Astrocyte (in vitro differentiated cells and primary cell): Measurements from ENCODE around the gene FAM161B. TPM values are rescaled to one million over a fixed set of nuclear protein-coding genes. Genes with fewer than 3 reads are reported as not detected.

ENCODE experiments used
- DNase-seq: peaks from one replicate; pipeline ENCODE4 v3.0.0-alpha.2; 2010; ENCODE audit warnings: low read depth
- FAIRE-seq: peaks from 2 replicates; lab custom pipeline; 2011; peaks lifted over from hg19 to GRCh38; lab: Jason Lieb, UNC
- H2AFZ ChIP-seq: 2 replicates; pipeline ENCODE4 v1.6.0; 2012; ENCODE audit warnings: low read depth, low read length, inconsistent platforms
- H3K27ac ChIP-seq: 2 replicates; pipeline ENCODE4 v1.5.1; 2011; ENCODE audit warnings: low read depth, low read length, inconsistent platforms
- H3K27me3 ChIP-seq: 2 replicates; pipeline ENCODE4 v1.6.0; 2011; ENCODE audit warnings: low read length, inconsistent platforms; ENCODE audit not compliant: insufficient read depth
- H3K36me3 ChIP-seq: 2 replicates; pipeline ENCODE4 v1.5.1; 2011; ENCODE audit warnings: low read length, inconsistent platforms; ENCODE audit not compliant: insufficient read depth
- H3K4me1 ChIP-seq: 2 replicates; pipeline ENCODE4 v1.5.1; 2011; ENCODE audit warnings: low read length, inconsistent platforms; ENCODE audit not compliant: insufficient read depth
- H3K4me2 ChIP-seq: 2 replicates; pipeline ENCODE4 v1.6.0; 2012; ENCODE audit warnings: low read length, inconsistent platforms
- H3K4me3 ChIP-seq: 2 replicates; pipeline ENCODE4 v1.5.1; 2011; ENCODE audit warnings: low read depth, mild to moderate bottlenecking, low read length, inconsistent platforms; ENCODE audit not compliant: insufficient read depth
- H3K79me2 ChIP-seq: 2 replicates; pipeline ENCODE4 v1.6.0; 2012; ENCODE audit warnings: mild to moderate bottlenecking, low read length, inconsistent platforms; ENCODE audit not compliant: insufficient read depth
- H3K9ac ChIP-seq: 2 replicates; pipeline ENCODE4 v1.6.0; 2012; ENCODE audit warnings: mild to moderate bottlenecking, low read length, inconsistent platforms
- H3K9me3 ChIP-seq: 2 replicates; pipeline ENCODE4 v1.5.1; 2012; ENCODE audit warnings: low read depth, mild to moderate bottlenecking, low read length, inconsistent platforms; ENCODE audit not compliant: insufficient read depth
- H4K20me1 ChIP-seq: 2 replicates; pipeline ENCODE4 v1.6.0; 2012; ENCODE audit warnings: low read length, inconsistent platforms; ENCODE audit not compliant: insufficient read depth
- H3K27ac Mint-ChIP-seq: one replicate; pipeline ENCODE4 v1.8.0; 2021; ENCODE audit warnings: mild to moderate bottlenecking, mixed read lengths; ENCODE audit not compliant: unreplicated experiment
- H3K27me3 Mint-ChIP-seq: one replicate; pipeline ENCODE4 v1.8.0; 2021; ENCODE audit warnings: low read depth, mixed read lengths; ENCODE audit not compliant: unreplicated experiment
- H3K36me3 Mint-ChIP-seq: one replicate; pipeline ENCODE4 v1.8.0; 2021; ENCODE audit warnings: low read depth, mixed read lengths; ENCODE audit not compliant: unreplicated experiment
- H3K4me1 Mint-ChIP-seq: one replicate; pipeline ENCODE4 v1.8.0; 2021; ENCODE audit warnings: low read depth, mixed read lengths; ENCODE audit not compliant: unreplicated experiment
- H3K4me3 Mint-ChIP-seq: one replicate; pipeline ENCODE4 v1.8.0; 2021; ENCODE audit warnings: mild to moderate bottlenecking, moderate library complexity, mixed read lengths; ENCODE audit not compliant: unreplicated experiment
- H3K9me3 Mint-ChIP-seq: one replicate; pipeline ENCODE4 v1.8.0; 2021; ENCODE audit warnings: mild to moderate bottlenecking, mixed read lengths; ENCODE audit not compliant: unreplicated experiment
- EZH2 ChIP-seq: IDR thresholded peaks from 2 replicates; pipeline ENCODE4 v1.6.1; 2012; ENCODE audit warnings: mild to moderate bottlenecking, low read length, inconsistent platforms; ENCODE audit not compliant: insufficient read depth
- total RNA-seq: library from RNA; stranded (reverse); gene quantifications from 2 replicates; pipeline ENCODE4 v1.2.1, GENCODE V29; 2021
- TF ChIP-seq, protein P1 (sequence below): IDR thresholded peaks from 2 replicates; pipeline ENCODE4 v1.5.1; 2011; ENCODE audit warnings: low read depth, mild to moderate bottlenecking, inconsistent platforms, low read length, moderate library complexity; ENCODE audit not compliant: insufficient read depth

The FAM161B gene
- total RNA-seq, 1 donor from 2014 or later, result 2.6 TPM

DNA sequence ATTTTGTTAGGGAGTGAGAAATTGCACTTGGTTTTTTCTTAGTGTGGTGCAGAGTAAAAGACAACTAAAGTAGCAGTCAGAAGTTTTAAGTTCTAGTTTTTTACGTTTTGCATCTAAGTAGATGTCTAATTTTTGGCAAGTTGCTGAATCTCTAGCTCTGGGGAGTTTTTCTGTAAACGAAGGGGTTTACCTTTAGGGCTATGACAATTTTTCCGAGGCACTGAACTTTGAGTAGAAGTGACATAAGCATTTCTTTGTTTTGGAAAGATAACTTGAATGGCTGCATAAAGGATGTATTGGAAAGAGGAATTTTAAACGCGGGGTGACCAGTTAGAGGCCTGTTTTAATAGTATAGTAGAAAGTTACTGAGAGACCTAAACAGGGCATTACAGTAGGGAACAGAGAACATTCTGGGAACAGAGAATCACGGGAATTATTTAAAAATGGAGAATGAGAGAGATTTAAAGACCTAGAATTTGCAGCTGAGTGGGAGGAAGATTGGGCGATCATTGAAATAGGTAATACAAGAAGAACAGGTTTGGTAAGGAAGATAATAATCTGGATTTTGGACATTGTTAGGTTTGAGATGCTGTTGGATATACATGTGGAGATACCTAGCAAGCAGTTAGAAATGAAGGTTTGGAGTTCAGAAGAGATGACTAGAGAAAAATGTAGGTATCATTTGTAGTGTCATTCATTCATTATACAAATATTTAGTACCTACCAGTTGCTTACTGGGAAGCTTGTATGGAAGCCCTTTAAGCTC is 62.0 kb downstream of the FAM161B start:
- TF ChIP-seq, protein P1, sequence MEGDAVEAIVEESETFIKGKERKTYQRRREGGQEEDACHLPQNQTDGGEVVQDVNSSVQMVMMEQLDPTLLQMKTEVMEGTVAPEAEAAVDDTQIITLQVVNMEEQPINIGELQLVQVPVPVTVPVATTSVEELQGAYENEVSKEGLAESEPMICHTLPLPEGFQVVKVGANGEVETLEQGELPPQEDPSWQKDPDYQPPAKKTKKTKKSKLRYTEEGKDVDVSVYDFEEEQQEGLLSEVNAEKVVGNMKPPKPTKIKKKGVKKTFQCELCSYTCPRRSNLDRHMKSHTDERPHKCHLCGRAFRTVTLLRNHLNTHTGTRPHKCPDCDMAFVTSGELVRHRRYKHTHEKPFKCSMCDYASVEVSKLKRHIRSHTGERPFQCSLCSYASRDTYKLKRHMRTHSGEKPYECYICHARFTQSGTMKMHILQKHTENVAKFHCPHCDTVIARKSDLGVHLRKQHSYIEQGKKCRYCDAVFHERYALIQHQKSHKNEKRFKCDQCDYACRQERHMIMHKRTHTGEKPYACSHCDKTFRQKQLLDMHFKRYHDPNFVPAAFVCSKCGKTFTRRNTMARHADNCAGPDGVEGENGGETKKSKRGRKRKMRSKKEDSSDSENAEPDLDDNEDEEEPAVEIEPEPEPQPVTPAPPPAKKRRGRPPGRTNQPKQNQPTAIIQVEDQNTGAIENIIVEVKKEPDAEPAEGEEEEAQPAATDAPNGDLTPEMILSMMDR, result no peak
- no peak for TF ChIP-seq EZH2
- Histone ChIP-seq H3K9me3 (no peaks in the 10 kb centered on the region), H3K36me3 (peaks cover 3% of the 10 kb centered on the region), H3K4me1 (peaks cover 13% of the 10 kb centered on the region), H3K27ac (peak overlapping the region; percentile 91), H3K79me2 (peaks cover 76% of the 10 kb centered on the region), H2AFZ (no peak overlapping the region), H4K20me1 (peaks cover 41% of the 10 kb centered on the region), H3K9ac (peak overlapping the region; percentile 96), H3K27me3 (no peaks in the 10 kb centered on the region), H3K4me3 (peak overlapping the region; percentile 72), H3K4me2 (peak overlapping the region; percentile 80)
- peak overlapping the region; percentile 95 for H3K4me3 Mint-ChIP-seq
- no peaks in the 10 kb centered on the region for H3K9me3 Mint-ChIP-seq
- FAIRE-seq (no peak), DNase-seq (no peak)
- H3K27ac Mint-ChIP-seq, result peak overlapping the region; percentile 54
- no peaks in the 10 kb centered on the region for H3K27me3 Mint-ChIP-seq
- H3K4me1 Mint-ChIP-seq, result peaks cover 22% of the 10 kb centered on the region
- H3K36me3 Mint-ChIP-seq, result no peaks in the 10 kb centered on the region

DNA sequence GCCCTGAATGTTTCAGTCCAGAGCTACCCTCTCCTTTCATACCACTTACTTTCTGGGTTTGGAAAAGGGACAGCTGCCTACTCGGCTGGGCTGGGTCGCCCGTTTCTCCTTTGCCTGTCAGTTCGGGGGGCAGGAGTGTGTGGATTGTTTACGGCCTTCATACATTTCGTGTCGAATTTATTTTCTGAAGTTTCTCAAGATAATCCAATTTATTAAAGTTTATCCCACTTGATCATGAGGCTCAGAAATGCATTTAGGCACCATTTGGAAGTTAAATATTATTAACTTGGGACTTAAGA is 62.6 kb downstream of the FAM161B start:
- H3K27me3 Mint-ChIP-seq, result no peaks in the 10 kb centered on the region
- H3K79me2 ChIP-seq, result peaks cover 71% of the 10 kb centered on the region
- peak overlapping the region; percentile 72 for H3K4me3 ChIP-seq
- peak overlapping the region; percentile 96 for H3K9ac ChIP-seq
- H2AFZ ChIP-seq, result peak overlapping the region; percentile 78
- H3K27ac ChIP-seq, result peak overlapping the region; percentile 91
- DNase-seq, result no peak
- peak overlapping the region; percentile 54 for H3K27ac Mint-ChIP-seq
- H3K4me1 Mint-ChIP-seq, result peaks cover 22% of the 10 kb centered on the region
- no peaks in the 10 kb centered on the region for H3K9me3 Mint-ChIP-seq
- H3K27me3 ChIP-seq, result no peaks in the 10 kb centered on the region
- H3K36me3 Mint-ChIP-seq, result no peaks in the 10 kb centered on the region
- peaks cover 13% of the 10 kb centered on the region for H3K4me1 ChIP-seq
- H4K20me1 ChIP-seq, result peaks cover 39% of the 10 kb centered on the region
- peak overlapping the region; percentile 80 for H3K4me2 ChIP-seq
- H3K4me3 Mint-ChIP-seq, result peak overlapping the region; percentile 95
- TF ChIP-seq, protein P1, result no peak
- no peak for TF ChIP-seq EZH2
- H3K36me3 ChIP-seq, result peaks cover 3% of the 10 kb centered on the region
- FAIRE-seq, result no peak
- H3K9me3 ChIP-seq, result no peaks in the 10 kb centered on the region
